ENCODE results near the gene TTLL12.

TTLL12 gene

GRCh38 chr22:43186272-43187170, at the start of gene TTLL12:
Gene TTLL12 (minus strand): TSS chr22:43187134. CDS start chr22:43187069, 65 bp downstream.
- H3K27me3 ChIP-seq (ENCODE audit: low read length), result no peaks in the 10 kb centered on the region
- peak within 1 kb of the TSS; percentile 77 for H3K27ac ChIP-seq (ENCODE audit: low read depth, low read length)
- peak within 1 kb of the TSS; percentile 83 for H3K4me3 ChIP-seq (ENCODE audit: insufficient read depth, low read length, poor library complexity, severe bottlenecking)
- TF ChIP-seq EZH2phosphoT487 (conservative IDR thresholded peaks at IDR 0.05; ENCODE audit: low read length), result no peak
- TF ChIP-seq, protein P1, sequence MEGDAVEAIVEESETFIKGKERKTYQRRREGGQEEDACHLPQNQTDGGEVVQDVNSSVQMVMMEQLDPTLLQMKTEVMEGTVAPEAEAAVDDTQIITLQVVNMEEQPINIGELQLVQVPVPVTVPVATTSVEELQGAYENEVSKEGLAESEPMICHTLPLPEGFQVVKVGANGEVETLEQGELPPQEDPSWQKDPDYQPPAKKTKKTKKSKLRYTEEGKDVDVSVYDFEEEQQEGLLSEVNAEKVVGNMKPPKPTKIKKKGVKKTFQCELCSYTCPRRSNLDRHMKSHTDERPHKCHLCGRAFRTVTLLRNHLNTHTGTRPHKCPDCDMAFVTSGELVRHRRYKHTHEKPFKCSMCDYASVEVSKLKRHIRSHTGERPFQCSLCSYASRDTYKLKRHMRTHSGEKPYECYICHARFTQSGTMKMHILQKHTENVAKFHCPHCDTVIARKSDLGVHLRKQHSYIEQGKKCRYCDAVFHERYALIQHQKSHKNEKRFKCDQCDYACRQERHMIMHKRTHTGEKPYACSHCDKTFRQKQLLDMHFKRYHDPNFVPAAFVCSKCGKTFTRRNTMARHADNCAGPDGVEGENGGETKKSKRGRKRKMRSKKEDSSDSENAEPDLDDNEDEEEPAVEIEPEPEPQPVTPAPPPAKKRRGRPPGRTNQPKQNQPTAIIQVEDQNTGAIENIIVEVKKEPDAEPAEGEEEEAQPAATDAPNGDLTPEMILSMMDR (IDR thresholded peaks at IDR 0.05; ENCODE audit: insufficient read depth, low read length, poor library complexity, severe bottlenecking), result no peak
- H4K20me1 ChIP-seq (ENCODE audit: low read depth, low read length), result no peaks in the 10 kb centered on the region
- H3K9me2 ChIP-seq (replicated peaks; ENCODE audit: insufficient read depth, low read length), result no peaks in the 10 kb centered on the region
- H3K36me3 ChIP-seq (ENCODE audit: low read length), result no peaks in the 10 kb centered on the region
- H3K4me2 ChIP-seq (ENCODE audit: low read depth, low read length, poor library complexity, severe bottlenecking), result peak within 1 kb of the TSS; percentile 92
- no peaks in the 10 kb centered on the region for H3K9me3 ChIP-seq (ENCODE audit: insufficient read depth, low read length)
- H3F3A ChIP-seq (ENCODE audit: insufficient read depth), result no peaks in the 10 kb centered on the region
- H3K9ac ChIP-seq (ENCODE audit: low read length), result peak within 1 kb of the TSS; percentile 71
- H3K79me2 ChIP-seq (ENCODE audit: insufficient read depth, low read length), result peaks cover 14% of the 10 kb centered on the region
- peak within 1 kb of the TSS; percentile 99 for H2AFZ ChIP-seq (ENCODE audit: low read depth, low read length, severe bottlenecking)

DNA sequence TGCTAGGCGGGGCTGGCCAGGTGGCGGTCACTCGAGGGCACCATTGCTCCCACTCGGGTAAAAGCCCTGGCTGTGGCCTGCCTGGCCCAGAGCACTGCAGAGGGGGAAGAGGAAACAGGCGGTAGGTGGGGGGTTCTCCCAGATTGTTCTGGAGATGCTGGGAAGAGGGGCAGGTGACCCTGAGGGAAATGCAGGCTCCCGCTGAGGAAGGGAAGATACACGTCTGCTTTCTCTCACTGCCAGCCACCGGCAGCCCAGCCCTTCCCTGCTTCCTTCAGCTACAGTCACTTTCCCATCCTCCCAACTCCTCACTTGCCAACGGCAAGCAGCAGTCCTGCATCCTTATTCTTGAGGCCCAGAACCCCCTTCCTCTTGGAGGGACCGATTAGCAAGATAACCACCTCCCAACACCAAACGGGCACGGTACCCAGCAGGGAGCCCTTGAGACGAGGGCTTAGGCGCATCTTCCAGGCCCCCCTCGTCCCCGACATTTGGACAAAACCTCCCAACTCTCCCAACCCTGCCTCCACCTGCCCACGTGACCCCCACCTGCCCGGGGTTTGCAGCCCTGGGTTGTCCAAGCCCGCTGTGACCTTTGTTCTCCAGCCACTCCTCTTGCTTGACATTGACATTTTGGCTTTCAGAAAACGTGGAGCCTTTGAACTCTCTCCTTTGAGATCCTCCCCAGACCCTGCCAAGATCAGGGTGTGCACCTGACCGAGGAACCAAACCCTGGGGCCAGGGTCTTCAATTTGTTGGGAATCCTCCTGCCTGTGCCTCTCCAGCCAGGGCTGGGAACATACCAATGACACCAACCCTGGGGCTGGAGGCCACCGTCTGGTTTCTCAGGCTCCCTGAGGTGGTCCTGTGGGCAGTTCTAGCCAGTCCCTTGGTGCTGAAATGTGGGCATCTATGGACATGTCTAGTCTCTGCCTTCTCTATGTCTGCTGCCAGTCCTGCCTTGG, 48.8 kb upstream of the TTLL12 start:
- Histone ChIP-seq H3K79me2 (ENCODE audit: insufficient read depth, low read length) (no peaks in the 10 kb centered on the region), H4K20me1 (ENCODE audit: low read depth, low read length) (no peaks in the 10 kb centered on the region), H3K9ac (ENCODE audit: low read length) (no peak overlapping the region), H2AFZ (ENCODE audit: low read depth, low read length, severe bottlenecking) (no peak overlapping the region), H3K36me3 (ENCODE audit: low read length) (no peaks in the 10 kb centered on the region), H3K4me3 (ENCODE audit: insufficient read depth, low read length, poor library complexity, severe bottlenecking) (no peak overlapping the region), H3K9me2 (replicated peaks; ENCODE audit: insufficient read depth, low read length) (no peaks in the 10 kb centered on the region), H3K27ac (ENCODE audit: low read depth, low read length) (no peak overlapping the region), H3K9me3 (ENCODE audit: insufficient read depth, low read length) (no peaks in the 10 kb centered on the region), H3K27me3 (ENCODE audit: low read length) (no peaks in the 10 kb centered on the region), H3K4me2 (ENCODE audit: low read depth, low read length, poor library complexity, severe bottlenecking) (no peak overlapping the region), H3F3A (ENCODE audit: insufficient read depth) (no peaks in the 10 kb centered on the region)
- TF ChIP-seq EZH2phosphoT487 (conservative IDR thresholded peaks at IDR 0.05; ENCODE audit: low read length), result no peak
- TF ChIP-seq, protein P1 (IDR thresholded peaks at IDR 0.05; ENCODE audit: insufficient read depth, low read length, poor library complexity, severe bottlenecking), result no peak

GRCh38 chr22:43234264-43234988, 47.5 kb upstream of the TTLL12 start:
- no peaks in the 10 kb centered on the region for H3K36me3 ChIP-seq (ENCODE audit: low read length)
- H3K27me3 ChIP-seq (ENCODE audit: low read length), result no peaks in the 10 kb centered on the region
- H3K4me2 ChIP-seq (ENCODE audit: low read depth, low read length, poor library complexity, severe bottlenecking), result no peak overlapping the region
- no peak overlapping the region for H3K4me3 ChIP-seq (ENCODE audit: insufficient read depth, low read length, poor library complexity, severe bottlenecking)
- H2AFZ ChIP-seq (ENCODE audit: low read depth, low read length, severe bottlenecking), result no peak overlapping the region
- no peak for TF ChIP-seq EZH2phosphoT487 (conservative IDR thresholded peaks at IDR 0.05; ENCODE audit: low read length)
- TF ChIP-seq, protein P1 (IDR thresholded peaks at IDR 0.05; ENCODE audit: insufficient read depth, low read length, poor library complexity, severe bottlenecking), result no peak
- no peak overlapping the region for H3K27ac ChIP-seq (ENCODE audit: low read depth, low read length)
- no peaks in the 10 kb centered on the region for H3K9me2 ChIP-seq (replicated peaks; ENCODE audit: insufficient read depth, low read length)
- no peak overlapping the region for H3K9ac ChIP-seq (ENCODE audit: low read length)
- no peaks in the 10 kb centered on the region for H4K20me1 ChIP-seq (ENCODE audit: low read depth, low read length)
- H3F3A ChIP-seq (ENCODE audit: insufficient read depth), result no peaks in the 10 kb centered on the region
- no peaks in the 10 kb centered on the region for H3K79me2 ChIP-seq (ENCODE audit: insufficient read depth, low read length)
- H3K9me3 ChIP-seq (ENCODE audit: insufficient read depth, low read length), result no peaks in the 10 kb centered on the region

Measured in SU-DHL-6 (cell line).